Heart left ventricle (tissue), 16 donors: ENCODE results near the gene MAPKAPK3. TPM values are rescaled to one million over a fixed set of nuclear protein-coding genes. Genes with fewer than 3 reads are reported as not detected.

Experiments used
- ATAC-seq, 4 donors: fragments of 200-7000 bp; cut with Tn5 transposase; one replicate each; pipeline ENCODE4 v1.9.1; 2020 to 2022; ENCODE audit warnings: moderate library complexity in 4 of 4, mild to moderate bottlenecking in 3 of 4, moderate number of reproducible peaks in 1 of 4
- DNase-seq, 5 donors: peaks; one replicate each; pipeline ENCODE4 v3.0.0-alpha.2; 2020
- H3K27ac ChIP-seq, 12 donors: fragments of 200-600 bp; sonication (generic) in 4 of 12; one replicate each; pipeline versions ENCODE4 v1.5.0 to v1.8.0; 2016 to 2022; ENCODE audit warnings: mild to moderate bottlenecking in 2 of 12
- H3K27me3 ChIP-seq, 9 donors: fragments of 200-600 bp; sonication (generic) in 2 of 9; one replicate each; pipeline versions ENCODE4 v1.5.1 to v1.8.0; 2016 to 2022; ENCODE audit warnings: mild to moderate bottlenecking in 3 of 9
- H3K36me3 ChIP-seq, 9 donors: fragments of 200-600 bp; sonication (generic) in 2 of 9; one replicate each; pipeline versions ENCODE4 v1.5.0 to v1.8.0; 2018 to 2022; ENCODE audit warnings: mild to moderate bottlenecking in 2 of 9
- H3K4me1 ChIP-seq, 12 donors: fragments of 200-600 bp; sonication (generic) in 4 of 12; one replicate each; pipeline versions ENCODE4 v1.5.0 to v1.8.0; 2016 to 2022; ENCODE audit warnings: mild to moderate bottlenecking in 3 of 12
- H3K4me3 ChIP-seq, 12 donors: fragments of 200-600 bp; sonication (generic) in 4 of 12; one replicate each; pipeline versions ENCODE4 v1.5.0 to v1.8.0; 2017 to 2022; ENCODE audit warnings: mild to moderate bottlenecking in 9 of 12, moderate library complexity in 4 of 12
- H3K9me3 ChIP-seq, 12 donors: fragments of 200-600 bp; sonication (generic) in 4 of 12; one replicate each; pipeline versions ENCODE4 v1.5.0 to v1.8.0; 2016 to 2022; ENCODE audit warnings: mild to moderate bottlenecking in 1 of 12
- CTCF ChIP-seq, 12 donors: fragments of 200-600 bp; sonication (generic) in 4 of 12; IDR thresholded peaks; one replicate each; pipeline versions ENCODE4 v1.5.0 to v1.8.0; 2018 to 2022; ENCODE audit warnings: antibody characterized with exemption in 12 of 12, mild to moderate bottlenecking in 5 of 12
- POLR2A ChIP-seq, 2 donors: fragments of 450-650 bp; IDR thresholded peaks; one replicate each; pipeline ENCODE4 v1.6.1; 2017; ENCODE audit warnings: antibody characterized with exemption in 2 of 2, mild to moderate bottlenecking in 2 of 2, moderate library complexity in 2 of 2
- WGBS, 4 donors: extraction: QIAGEN DNeasy Blood & Tissue Kit in 2 of 4; methylation state at CpG; one replicate each; pipeline versions ENCODE4 v1.1.5 to v1.1.7; 2013 to 2018; 5-methylcytosine and 5-hydroxymethylcytosine counted together
- intact Hi-C, 10 donors: fragments of 100-400 bp; cut with DNase I; formaldehyde crosslinking; loops; one replicate each; pipeline versions ENCODE4 v1.11.1 to v1.14.2; 2022
- polyA plus RNA-seq, 2 donors: library from polyadenylated mRNA; stranded (reverse); fragments of 200-250 nt; gene quantifications; one replicate each; pipeline ENCODE4 v1.2.3, GENCODE V29; 2013
- total RNA-seq, 9 donors: library from RNA; depleted of rRNA in 2 of 9; stranded (reverse); fragments of >200 nt in 2 of 9; fragmentation: NEBNext Ultra II Directional in 3 of 9; extraction: Animal tissue kit (Norgen Biotek cat#: 25700) in 3 of 9; gene quantifications; one replicate each; pipeline versions ENCODE4 v1.1.0 to v1.2.4, GENCODE V29; 2016 to 2023
- donor health status: ischemic (EF 13 %, LVEDD 7.1; RV severe dilation, severe dysfunction).
- donor health status: healthy with polysubstance abuse.
- donor health status: DM: no; HTN: yes; CAD: no.
- donor health status: DM: no; HTN: no; CAD: no.
- donor health status: ischemic (EF 25% LVEDD 6.9; RV normal size, moderate dysfunction).
- donor health status: ischemic (EF 25% LVEDD 5.7; RV mildly dilated, moderate dysfunction).
- donor health status: healthy.
- donor health status: DM: yes; HTN: yes; CAD: no.
- donor health status: ischemic (EF 35%, LVEDD 5.7; RV mildly dilated, moderate dysfunction).
- donor health status: nonischemic (EF 11% LVEDD 7.7; RV severe dilation, severe dysfunction).
- donor health status: DM: yes; HTN: yes; CAD: no.
- donor health status: PGD.
- donor health status: ischemic (EF 29% LVEDD 5.4; RV normal size, mild dysfunction).
- donor health status: nonischemic (EF 23%, LVEDD 6.1; RV moderate dilation, normal function).

The MAPKAPK3 gene
- total and polyA plus RNA-seq, 11 donors: 226 to 398 (median 287) TPM

DNA sequence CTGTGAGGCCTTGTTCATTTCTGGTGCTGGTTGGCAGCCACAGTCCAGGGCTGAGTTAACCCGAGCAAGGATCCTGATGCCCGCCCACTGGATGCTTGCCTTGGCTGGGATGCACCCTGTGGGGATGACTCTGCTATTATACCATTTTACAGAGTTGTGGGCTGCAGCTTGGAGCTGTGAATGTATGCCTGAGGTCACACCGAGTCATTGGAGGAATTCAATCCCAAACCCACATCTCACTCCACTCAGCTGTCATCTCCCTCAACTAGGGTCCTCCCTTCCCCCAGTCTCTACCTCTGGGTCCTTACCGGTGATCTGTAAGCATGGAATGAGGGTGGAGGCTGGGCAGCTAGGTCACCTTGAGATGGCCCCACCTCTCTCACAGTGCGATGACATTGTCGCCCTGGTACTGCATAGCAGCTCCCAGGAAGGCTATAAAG lies 22.1 kb downstream of the MAPKAPK3 start:
- no peaks in the 10 kb centered on the region for H3K27me3 ChIP-seq
- intact Hi-C loops: loop anchor here in 1 of 10 donors (5.0 kb wide), 1 partner anchor 48 kb away; no protein-coding TSS in a partner anchor
- peak overlapping the region in 11 of 12 donors; percentile 28 to 77 (median 65) for H3K27ac ChIP-seq
- no peak for DNase-seq
- no peak overlapping the region for H3K4me3 ChIP-seq
- ATAC-seq: peak; percentile 32 to 47 (median 40)
- peaks cover 0 to 72% (median 38%) of the 10 kb centered on the region in 12 donors for H3K4me1 ChIP-seq
- TF ChIP-seq POLR2A (IDR thresholded peaks at IDR 0.05): no peak
- no peak for TF ChIP-seq CTCF (IDR thresholded peaks at IDR 0.05)
- 46 to 64% (median 53%) methylated on average over 6 of the region's 6 CpGs for WGBS, 4 donors
- peaks cover 0 to 49% (median 33%) of the 10 kb centered on the region in 9 donors for H3K36me3 ChIP-seq
- no peaks in the 10 kb centered on the region for H3K9me3 ChIP-seq

DNA sequence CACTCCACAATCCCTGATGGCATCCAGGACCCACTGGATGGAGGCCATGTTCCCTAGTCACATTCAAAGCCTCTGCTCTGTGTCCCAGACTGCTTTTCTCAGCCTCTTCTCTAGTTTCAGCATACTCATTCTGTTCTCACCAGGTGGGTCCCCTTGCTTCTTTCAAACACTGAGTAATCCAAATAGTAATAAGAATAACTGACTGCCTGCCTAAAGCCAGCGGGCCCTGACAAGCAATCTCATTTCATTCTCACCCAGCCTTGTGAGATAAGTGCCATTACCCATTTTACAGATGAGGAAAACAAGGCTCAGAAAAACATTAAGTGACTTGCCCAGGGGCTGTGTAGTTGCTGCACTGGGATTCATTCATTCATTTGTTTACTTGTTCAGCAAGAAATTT lies 25.4 kb downstream of the MAPKAPK3 start:
- intact Hi-C loops: no loop called here
- H3K27ac ChIP-seq: peak overlapping the region in 3 of 12 donors; percentile 86 to 97 (median 87)
- peaks cover 0 to 82% (median 51%) of the 10 kb centered on the region in 9 donors for H3K36me3 ChIP-seq
- no peak overlapping the region for H3K4me3 ChIP-seq
- DNase-seq (no peak), ATAC-seq (no peak)
- 88 to 100% (median 93%) methylated on average over 1 of the region's 1 CpG for WGBS, 4 donors
- TF ChIP-seq POLR2A (IDR thresholded peaks at IDR 0.05) (no peak), CTCF (IDR thresholded peaks at IDR 0.05) (no peak)
- H3K9me3 ChIP-seq: no peaks in the 10 kb centered on the region
- H3K4me1 ChIP-seq: peaks cover 0 to 83% (median 35%) of the 10 kb centered on the region in 12 donors
- H3K27me3 ChIP-seq: no peaks in the 10 kb centered on the region

GRCh38 chr3:50644561-50644960 lies 27.6 kb downstream of the MAPKAPK3 start:
- H3K4me3 ChIP-seq: no peak overlapping the region
- intact Hi-C loops: loop anchor here in 1 of 10 donors (2.0 kb wide), 1 partner anchor 24 kb away; no protein-coding TSS in a partner anchor
- H3K9me3 ChIP-seq: no peaks in the 10 kb centered on the region
- 21 to 31% (median 28%) methylated on average over 7 of the region's 7 CpGs for WGBS, 4 donors
- peaks cover 0 to 84% (median 36%) of the 10 kb centered on the region in 12 donors for H3K4me1 ChIP-seq
- no peaks in the 10 kb centered on the region for H3K27me3 ChIP-seq
- TF ChIP-seq CTCF (IDR thresholded peaks at IDR 0.05) (no peak), POLR2A (IDR thresholded peaks at IDR 0.05) (no peak)
- ATAC-seq: peak in 2 of 4 donors; percentile 11 to 18
- DNase-seq: peak in 2 of 5 donors; percentile 47 to 50
- H3K36me3 ChIP-seq: peaks cover 0 to 100% (median 51%) of the 10 kb centered on the region in 9 donors
- peak overlapping the region; percentile 55 to 97 (median 85) for H3K27ac ChIP-seq

- H3K36me3 ChIP-seq: peaks cover 0 to 100% (median 50%) of the 10 kb centered on the region in 9 donors
- WGBS, 4 donors: 44 to 71% (median 58%) methylated on average over 2 of the region's 2 CpGs
- H3K4me1 ChIP-seq: peaks cover 0 to 84% (median 38%) of the 10 kb centered on the region in 12 donors
- ATAC-seq: no peak
- intact Hi-C loops: loop anchor here in 1 of 10 donors (2.0 kb wide), 1 partner anchor 25 kb away; no protein-coding TSS in a partner anchor
- H3K27me3 ChIP-seq: no peaks in the 10 kb centered on the region
- DNase-seq: no peak
- no peak for TF ChIP-seq POLR2A (IDR thresholded peaks at IDR 0.05)
- no peak for TF ChIP-seq CTCF (IDR thresholded peaks at IDR 0.05)
- H3K27ac ChIP-seq: peak overlapping the region; percentile 55 to 97 (median 85)
- H3K9me3 ChIP-seq: no peaks in the 10 kb centered on the region
- H3K4me3 ChIP-seq: no peak overlapping the region
Observed at GRCh38 chr3:50645378-50645777, 28.4 kb downstream of the MAPKAPK3 start.
